ENCODE results near the gene MOB3B.
"Not testable (repeated sequence)": the region's sequence is repeated elsewhere in the genome, so short reads cannot be mapped to it uniquely, and the experiment has no call there.

The MOB3B gene

GRCh38 chr9:27514551-27514950 is 15.1 kb downstream of the MOB3B start:
- no peak for DNase-seq

- DNase-seq: no peak
These were observed 17.8 kb downstream of the MOB3B start for GRCh38 chr9:27511771-27512170.

- no peak for DNase-seq
These were observed 18.8 kb downstream of the MOB3B start for GRCh38 chr9:27510780-27511179.

DNA sequence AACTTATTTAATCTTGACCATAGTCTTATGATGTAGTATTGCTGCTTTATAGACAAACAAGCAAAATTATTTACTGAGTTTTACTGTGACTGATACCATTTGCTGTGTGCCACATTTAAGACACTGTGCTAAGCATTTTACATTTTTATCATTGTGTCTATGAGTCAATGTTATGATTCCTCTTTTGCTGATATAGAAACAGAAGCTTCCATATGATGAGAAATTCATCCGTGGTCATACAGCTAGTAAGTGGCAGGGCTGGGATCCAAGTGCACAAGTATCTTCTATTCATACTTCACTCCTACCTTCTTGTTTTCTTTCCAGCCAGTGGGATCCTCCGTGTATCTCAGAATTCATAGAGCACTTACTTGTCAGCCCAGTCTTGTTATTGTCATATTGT is 22.6 kb downstream of the MOB3B start:
- no peak for DNase-seq

GRCh38 chr9:27505744-27506161 is 23.9 kb downstream of the MOB3B start:
- DNase-seq: no peak

DNA sequence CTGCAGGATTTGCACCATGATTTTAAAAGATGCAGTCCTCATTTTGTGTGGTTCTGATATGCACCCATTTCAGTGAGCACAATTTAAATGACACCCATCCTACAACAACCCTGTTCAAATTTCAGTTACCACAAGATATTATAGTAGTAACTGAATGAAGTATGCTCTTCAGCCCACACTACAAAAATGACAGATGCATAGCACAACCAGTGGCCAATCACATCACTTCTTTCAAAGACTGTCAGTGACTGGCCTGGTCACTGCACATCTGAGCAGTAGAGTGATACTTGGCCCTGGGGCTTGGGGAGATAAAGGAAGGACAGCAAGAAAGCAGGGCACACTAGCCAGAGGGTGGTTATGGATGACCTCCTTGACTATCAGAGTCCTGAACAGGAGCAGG is 25.4 kb downstream of the MOB3B start:
- DNase-seq: no peak

DNA sequence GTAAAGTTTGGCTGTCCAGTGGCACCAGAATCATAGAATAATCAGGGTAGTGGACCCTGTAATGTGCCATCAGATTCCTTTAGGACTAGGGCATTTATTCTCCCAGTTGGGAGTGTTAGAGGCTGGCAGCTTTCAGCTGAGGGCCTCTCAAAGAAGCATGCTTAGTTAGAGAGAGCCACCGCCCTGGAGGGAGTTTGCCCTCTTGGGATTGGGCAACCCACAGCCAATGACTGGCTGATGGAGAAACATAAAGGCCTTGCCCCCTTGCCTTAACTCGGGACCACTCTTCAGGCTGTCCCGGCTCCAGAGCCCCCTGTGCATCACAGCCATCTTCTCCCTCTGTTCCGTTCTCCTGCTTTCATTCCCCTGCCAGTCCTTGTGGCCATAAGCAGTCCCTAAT is 26.0 kb downstream of the MOB3B start:
- no peak for DNase-seq

- not testable (repeated sequence) for DNase-seq
These were observed 28.7 kb downstream of the MOB3B start for GRCh38 chr9:27500902-27501301.

- no peak for DNase-seq
These were observed 30.2 kb downstream of the MOB3B start for GRCh38 chr9:27499451-27499850.

GRCh38 chr9:27497883-27498417 is 31.7 kb downstream of the MOB3B start:
- DNase-seq: no peak

DNA sequence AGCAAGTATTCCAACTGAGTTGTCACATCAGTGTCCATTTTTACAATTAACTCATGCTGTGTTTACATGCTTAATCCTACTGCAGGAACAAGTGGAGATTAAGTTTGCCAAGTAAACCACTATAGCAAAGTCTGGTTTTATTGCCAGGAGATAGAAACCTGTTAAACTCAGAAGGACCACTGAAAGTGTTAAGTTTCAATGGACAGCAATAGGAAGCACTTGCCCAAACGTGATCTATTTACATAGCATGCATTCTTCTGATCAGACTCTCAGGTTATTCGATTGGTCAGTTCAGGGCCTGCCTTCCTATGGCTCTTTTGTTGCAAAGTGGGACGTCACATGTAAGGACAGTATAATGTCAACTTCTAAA is 33.5 kb downstream of the MOB3B start:
- no peak for DNase-seq

- DNase-seq: no peak
These were observed 34.0 kb downstream of the MOB3B start for GRCh38 chr9:27495480-27496134.

DNA sequence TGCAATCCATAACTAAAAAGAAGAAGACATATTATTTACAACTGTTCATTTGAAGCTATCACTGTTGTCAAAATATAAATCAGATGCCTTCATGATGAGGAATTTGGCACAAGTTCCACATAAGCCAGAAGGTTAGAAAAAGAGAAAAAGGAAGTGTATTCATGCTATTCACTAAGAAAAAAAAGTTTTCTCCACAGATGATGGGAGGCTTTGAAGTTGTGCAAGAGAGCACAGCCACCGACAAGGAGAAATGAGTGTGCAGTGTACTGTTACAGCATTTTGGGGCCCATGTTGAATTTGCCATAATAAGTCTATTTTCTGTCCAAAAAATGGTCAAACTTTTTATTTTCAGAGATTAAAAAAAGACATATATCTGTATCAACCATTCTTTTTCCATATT is 38.5 kb downstream of the MOB3B start:
- no peak for DNase-seq

GRCh38 chr9:27489087-27489876 is 40.3 kb downstream of the MOB3B start:
- DNase-seq: no peak

DNA sequence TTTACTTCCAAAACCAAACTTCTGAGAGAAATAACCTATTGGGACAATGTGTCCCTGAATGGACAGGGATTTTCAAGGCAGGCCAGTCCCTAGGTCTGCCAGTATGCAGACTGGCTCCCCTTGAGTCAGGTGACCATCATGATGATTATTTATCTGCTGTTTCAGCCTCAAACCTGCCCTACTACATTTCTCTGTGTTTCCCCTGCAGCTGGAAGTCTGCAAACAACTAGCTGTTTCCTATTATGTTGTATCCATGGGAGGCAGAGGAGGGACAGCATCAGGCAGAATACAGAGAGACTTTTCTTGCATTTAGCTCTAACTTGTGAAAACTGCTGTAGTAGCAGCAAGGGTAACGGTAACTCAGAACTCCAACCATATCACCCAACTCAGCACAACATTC is 41.7 kb downstream of the MOB3B start:
- no peak for DNase-seq

GRCh38 chr9:27487128-27487640 is 42.4 kb downstream of the MOB3B start:
- no peak for DNase-seq

- DNase-seq: no peak
These were observed 44.5 kb downstream of the MOB3B start for GRCh38 chr9:27485158-27485557.

DNA sequence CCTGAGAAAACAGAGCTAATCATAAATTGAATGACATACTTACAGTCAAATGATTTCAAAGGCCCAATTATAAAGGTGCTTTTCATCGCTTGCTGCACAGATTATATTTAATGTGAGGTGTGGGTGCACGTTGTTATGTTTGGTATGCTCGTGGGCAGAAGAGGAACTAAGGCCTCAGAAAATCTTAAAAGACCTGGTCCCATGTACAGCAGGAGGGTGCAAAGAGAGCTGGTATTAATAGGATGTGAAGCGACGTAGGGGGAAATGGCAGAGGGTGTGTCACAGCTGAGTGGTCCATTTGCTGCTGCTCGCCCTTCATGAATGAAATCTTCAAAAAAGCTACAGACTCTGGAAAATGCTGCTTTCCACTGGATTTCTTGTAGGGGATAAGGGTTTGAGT is 46.0 kb downstream of the MOB3B start:
- no peak for DNase-seq

DNA sequence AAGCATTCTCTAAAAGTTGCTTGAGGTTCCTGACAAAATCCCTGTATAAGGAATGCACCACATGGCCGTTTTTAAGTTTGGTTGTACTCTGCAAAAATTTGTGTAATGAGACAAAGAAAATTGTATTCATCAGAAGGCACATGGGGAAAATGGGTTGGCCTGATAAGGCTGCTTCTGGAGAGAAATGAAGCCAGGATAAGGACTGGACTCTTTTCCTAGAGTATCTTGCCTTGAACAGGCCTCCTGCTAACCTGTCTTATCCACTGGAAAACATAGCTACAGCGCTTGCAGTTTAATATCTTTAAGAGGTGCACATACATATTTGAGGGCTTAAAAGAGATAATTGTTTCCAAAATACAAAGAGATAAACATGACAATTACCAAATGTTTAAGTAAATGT is 46.9 kb downstream of the MOB3B start:
- DNase-seq: no peak

GRCh38 chr9:27478322-27478721 is 51.3 kb downstream of the MOB3B start:
- no peak for DNase-seq

DNA sequence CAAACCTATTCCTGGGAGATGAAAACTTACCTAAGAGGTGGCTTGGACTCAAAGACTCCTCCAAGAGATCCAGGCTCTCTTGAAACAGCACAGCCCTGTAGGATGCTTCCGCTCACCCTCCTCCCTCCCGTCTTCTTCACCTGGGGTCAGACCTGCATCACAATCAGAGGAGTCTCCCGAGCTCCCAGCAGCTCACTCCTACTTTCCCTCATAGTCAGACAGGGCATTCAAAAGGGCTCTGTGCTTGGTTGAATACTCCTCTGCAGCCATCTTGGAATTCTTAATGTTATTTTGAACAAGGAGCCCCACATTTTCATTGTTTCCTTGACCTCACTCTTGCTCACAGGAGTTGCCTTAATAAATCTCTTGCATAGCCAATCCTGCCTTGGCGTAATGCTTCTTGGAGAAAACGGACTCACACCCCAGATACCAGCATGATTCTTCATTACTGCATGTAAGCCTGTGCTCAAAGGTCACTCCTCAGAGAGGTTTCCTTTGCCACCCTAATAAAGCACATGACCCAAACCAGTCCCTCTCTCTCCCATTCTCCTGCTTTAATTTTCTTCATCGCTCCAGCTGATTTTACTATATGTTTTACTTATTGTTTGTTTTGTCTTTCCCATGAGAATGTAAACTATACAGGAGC is 52.6 kb downstream of the MOB3B start:
- no peak for DNase-seq

DNA sequence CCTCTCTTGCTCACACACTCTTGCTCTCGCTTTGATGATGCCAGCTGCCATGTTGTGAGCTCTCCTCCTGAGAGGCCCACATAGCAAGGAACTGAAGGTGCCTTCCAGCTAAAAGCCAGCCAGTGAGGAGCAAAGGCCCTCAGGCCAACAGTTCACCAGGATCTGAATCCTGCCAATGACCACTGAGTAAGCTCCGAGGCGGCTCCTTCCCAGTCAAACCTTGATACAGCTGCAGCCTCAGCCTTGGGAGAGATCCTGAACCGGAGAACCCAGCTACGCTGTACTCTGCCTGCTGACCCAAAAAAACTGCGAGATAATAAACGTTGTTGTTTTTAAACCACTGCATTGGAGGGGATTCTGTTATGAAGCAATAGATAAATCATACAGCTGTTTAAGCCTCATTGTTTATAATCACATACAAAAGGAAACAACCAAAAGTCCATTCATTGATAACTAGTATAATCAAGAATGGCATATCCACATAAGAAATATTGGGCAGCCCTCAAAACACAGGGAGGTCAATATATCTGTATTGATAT is 54.5 kb downstream of the MOB3B start:
- no peak for DNase-seq

- no peak for DNase-seq
These were observed 55.3 kb downstream of the MOB3B start for GRCh38 chr9:27474305-27474704.

All from NCI-H2029 (cell line).